Measurements from ENCODE around the gene E2F1.

E2F1 gene

GRCh38 chr20:33685328-33686099 lies 671 bp downstream of the E2F1 start:
- Histone ChIP-seq H3K27me3 (ENCODE audit: insufficient read depth, poor library complexity, severe bottlenecking) (no peaks in the 10 kb centered on the region), H3K27ac (replicated peaks) (peak overlapping the region; percentile 62), H3K4me3 (replicated peaks; ENCODE audit: insufficient read depth, low read length) (peak overlapping the region; percentile 75)
- DNase-seq (ENCODE audit: low read depth in 1 of 2, low spot score in 1 of 2): peak; percentile 61 to 82
- TF ChIP-seq SPI1 (IDR thresholded peaks at IDR 0.05; ENCODE audit: borderline replicate concordance, low read depth) (peak; percentile 28; the same call in 1 of the 2 replicates), GABPA (IDR thresholded peaks at IDR 0.05; ENCODE audit: low read depth) (no peak), CTCF (IDR thresholded peaks at IDR 0.05; ENCODE audit: insufficient read depth, low read length) (no peak), REST (IDR thresholded peaks at IDR 0.05; ENCODE audit: insufficient replicate concordance, low read depth) (no peak), POLR2AphosphoS5 (IDR thresholded peaks at IDR 0.05; ENCODE audit: low read depth) (no peak)

GRCh38 chr20:33684533-33685327 lies 1.5 kb downstream of the E2F1 start:
- TF ChIP-seq POLR2AphosphoS5 (IDR thresholded peaks at IDR 0.05; ENCODE audit: low read depth) (0 out of 2 replicates have a peak, but pooled peaks have one; percentile 18), CTCF (IDR thresholded peaks at IDR 0.05; ENCODE audit: insufficient read depth, low read length) (no peak), GABPA (IDR thresholded peaks at IDR 0.05; ENCODE audit: low read depth) (no peak), SPI1 (IDR thresholded peaks at IDR 0.05; ENCODE audit: borderline replicate concordance, low read depth) (no peak), REST (IDR thresholded peaks at IDR 0.05; ENCODE audit: insufficient replicate concordance, low read depth) (no peak)
- peak overlapping the region; percentile 62 for H3K27ac ChIP-seq (replicated peaks)
- no peak for DNase-seq (ENCODE audit: low read depth in 1 of 2, low spot score in 1 of 2)

GRCh38 chr20:33681728-33682353 lies 4.3 kb downstream of the E2F1 start:
- Histone ChIP-seq H3K27me3 (ENCODE audit: insufficient read depth, poor library complexity, severe bottlenecking) (no peaks in the 10 kb centered on the region), H3K27ac (replicated peaks) (no peak overlapping the region), H3K4me3 (replicated peaks; ENCODE audit: insufficient read depth, low read length) (no peak overlapping the region)
- no peak for TF ChIP-seq GABPA (IDR thresholded peaks at IDR 0.05; ENCODE audit: low read depth)
- TF ChIP-seq SPI1 (IDR thresholded peaks at IDR 0.05; ENCODE audit: borderline replicate concordance, low read depth): no peak
- TF ChIP-seq POLR2AphosphoS5 (IDR thresholded peaks at IDR 0.05; ENCODE audit: low read depth): no peak
- no peak for TF ChIP-seq REST (IDR thresholded peaks at IDR 0.05; ENCODE audit: insufficient replicate concordance, low read depth)
- no peak for DNase-seq (ENCODE audit: low read depth in 1 of 2, low spot score in 1 of 2)

More at GRCh38 chr20:33684533-33685327, 1.5 kb downstream of the E2F1 start:
- Histone ChIP-seq H3K27me3 (ENCODE audit: insufficient read depth, poor library complexity, severe bottlenecking) (no peaks in the 10 kb centered on the region), H3K4me3 (replicated peaks; ENCODE audit: insufficient read depth, low read length) (peak overlapping the region; percentile 75)

All from HL-60 (cell line).